Activated CD8-positive, alpha-beta memory T cell treated with anti-CD3 and anti-CD28 coated beads, Interleukin-2, amount 50 U/mL, for 48 hours (primary cell): ENCODE measurements around the gene CLK1.
A peak's percentile ranks its signal among the peaks of the same experiment; 100 is the strongest.
"Not testable (repeated sequence)": the region's sequence is repeated elsewhere in the genome, so short reads cannot be mapped to it uniquely, and the experiment has no call there.

Experiments used
- DNase-seq: peaks from one replicate; pipeline ENCODE4 v3.0.0-alpha.2; 2020

The CLK1 gene

DNA sequence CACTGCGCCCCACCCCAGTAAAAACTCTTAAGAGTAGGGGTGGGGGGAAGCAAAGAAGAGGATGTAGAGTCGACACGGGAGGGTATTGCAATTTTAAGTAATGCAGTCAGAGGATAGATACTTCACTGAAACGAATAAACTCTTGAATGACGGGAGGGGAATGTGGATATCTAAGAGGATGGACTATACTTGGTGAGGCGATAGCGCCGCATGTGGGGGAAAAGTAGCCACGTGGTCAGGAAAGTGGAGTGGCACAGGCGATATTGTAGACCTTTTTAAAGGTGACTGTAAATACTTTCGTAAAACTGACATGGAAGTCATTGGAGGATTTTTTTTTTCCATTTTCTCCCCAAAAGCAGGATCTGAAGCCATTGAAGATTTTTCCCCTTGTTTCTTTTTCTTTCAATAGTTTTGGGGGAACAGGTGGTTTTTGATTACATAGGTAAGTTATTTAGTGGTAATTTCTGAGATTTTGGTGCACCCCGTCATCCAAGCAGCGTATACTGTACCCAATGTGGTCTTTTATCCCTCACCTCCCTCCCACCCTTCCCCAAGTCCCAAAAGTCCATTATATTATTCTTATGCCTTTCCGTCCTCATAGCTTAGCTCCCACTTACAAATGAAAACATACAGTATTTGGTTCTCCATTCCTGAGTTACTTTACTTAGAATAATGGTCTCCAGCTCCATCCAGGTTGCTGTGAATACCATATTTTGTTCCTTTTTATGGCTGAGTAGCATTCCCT is 13.8 kb downstream of the CLK1 start:
- DNase-seq: no peak

DNA sequence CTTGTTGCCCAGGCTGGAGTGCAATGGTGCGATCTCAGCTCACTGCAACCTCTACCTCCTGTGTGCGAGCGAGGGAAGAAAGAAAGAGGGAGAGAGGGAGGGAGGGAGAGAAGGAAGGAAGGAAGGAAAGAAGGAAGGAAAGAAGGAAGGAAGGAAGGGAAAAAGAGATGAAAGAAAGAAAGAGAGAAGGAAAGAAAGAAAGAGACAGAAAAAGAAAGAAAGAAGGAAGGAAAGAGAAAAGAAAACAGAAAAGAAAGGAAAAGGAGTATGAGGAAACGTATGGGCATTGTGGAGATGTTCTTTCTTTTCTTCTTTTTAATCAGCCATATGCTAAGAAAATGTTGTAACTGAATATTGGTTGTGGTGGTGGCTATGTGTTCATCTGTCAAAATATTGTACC is 16.5 kb downstream of the CLK1 start:
- no peak for DNase-seq

DNA sequence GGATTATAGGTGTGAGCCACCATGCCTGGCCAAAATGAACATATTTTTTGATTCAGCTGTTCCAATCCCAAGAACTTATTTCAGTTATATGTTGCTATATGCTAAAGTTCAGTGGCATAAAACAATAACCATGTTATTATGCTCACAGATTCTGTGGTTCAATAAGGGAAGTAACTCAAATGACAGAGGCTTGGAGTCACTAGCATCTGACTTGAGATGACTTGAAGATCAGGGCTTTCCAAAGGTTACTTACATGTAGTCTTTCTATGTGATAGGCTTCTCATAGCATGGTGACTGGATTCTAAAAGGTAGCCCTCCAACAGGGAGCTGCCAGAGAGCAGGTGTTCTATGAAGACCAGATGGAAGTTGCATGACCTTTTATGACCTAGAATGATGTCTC is 17.2 kb downstream of the CLK1 start:
- peak; percentile 26 for DNase-seq

DNA sequence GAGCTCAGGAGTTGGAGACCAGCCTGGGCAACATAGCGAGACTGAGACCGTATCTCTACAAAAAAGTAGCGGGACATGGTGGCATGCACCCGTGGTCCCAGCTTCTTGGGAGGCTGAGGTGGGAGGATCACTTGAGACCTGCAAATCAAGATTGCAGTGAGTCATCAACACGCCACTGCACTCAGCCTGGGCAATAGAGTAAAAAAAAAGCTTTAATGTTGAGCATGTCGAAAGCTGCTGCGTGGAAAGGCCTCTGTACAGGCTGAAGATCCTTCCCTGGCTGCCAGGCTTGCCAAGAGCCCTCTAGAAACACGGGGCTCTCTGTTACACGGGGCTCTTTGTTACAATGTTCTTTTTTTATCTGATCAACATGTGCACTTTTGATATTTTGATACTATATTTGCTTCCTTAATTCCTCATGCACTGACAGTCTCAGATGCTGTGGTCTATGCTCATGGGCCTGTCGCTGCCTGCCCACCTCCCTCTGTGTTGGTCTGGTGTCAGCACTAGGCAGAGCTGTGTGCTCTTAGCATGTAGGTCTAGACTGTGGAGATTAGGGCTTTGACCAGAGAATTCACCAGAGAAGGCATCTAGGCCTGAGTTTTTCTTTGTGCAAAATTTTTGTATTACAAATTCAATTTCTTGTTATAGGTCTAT is 18.7 kb downstream of the CLK1 start:
- peak; percentile 34 for DNase-seq

DNA sequence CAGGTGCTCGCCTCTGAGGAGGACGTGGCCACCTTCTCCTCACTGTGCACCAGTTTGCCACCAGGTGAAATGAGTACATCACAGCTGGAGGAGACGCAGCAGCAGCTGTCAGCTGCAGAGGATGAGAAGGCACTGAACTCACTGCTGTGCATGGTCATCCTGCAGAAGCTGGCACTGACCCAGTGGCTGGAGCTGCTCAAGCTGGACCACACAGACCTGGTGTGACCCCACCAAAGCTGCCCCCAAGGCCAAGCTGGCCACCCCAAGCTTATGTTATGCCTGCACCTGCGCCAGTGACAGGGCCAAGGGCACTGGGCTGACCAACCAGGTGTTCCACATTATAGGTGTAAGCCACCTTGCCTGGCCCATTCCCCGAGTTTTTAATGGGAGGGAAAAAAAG is 19.3 kb downstream of the CLK1 start:
- DNase-seq: peak; percentile 39

DNA sequence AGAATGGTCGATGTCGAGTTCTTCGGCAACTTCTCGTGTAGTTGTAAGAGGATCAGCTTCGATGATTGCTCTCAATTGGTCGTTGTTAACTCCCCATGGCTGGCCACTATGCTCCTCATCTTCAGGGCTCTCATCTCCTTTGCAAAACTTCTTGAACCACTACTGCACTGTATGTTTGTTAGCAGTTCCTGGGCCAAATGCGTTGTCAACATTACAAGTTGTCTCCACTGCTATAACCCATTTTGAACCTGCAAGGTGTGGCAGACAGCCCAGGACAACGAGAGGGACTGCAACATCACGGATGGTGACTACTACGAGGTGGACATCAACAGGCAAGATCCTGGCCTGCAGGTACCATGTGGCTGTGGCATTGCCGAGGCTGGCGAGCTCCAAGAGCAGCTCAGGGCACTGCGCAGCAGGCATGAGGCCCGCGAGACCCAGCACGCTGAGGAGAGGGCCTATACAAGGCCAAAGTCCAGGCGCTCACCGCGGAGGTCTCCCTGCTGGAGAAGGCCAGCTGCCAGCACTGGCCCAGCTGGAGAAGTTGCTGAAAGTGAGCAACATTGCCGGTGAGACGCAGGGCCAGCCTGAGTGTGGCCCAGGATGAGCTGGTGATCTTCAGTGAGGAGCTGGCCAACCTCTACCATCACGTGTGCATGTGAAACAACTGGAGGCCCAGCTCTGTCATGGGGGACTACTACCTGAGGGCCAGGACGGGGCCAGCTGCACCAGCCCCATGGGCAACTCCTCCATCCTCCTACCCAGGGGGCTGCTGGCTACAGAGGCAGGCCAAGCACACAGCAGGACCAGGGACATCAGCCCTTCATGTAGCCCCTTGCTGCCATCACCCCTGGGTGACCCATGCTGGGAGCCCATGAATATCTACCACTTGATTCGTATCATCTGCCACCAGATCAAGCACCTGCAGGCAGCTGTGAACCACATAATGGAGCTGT is 20.2 kb downstream of the CLK1 start:
- DNase-seq: peak; percentile 46

DNA sequence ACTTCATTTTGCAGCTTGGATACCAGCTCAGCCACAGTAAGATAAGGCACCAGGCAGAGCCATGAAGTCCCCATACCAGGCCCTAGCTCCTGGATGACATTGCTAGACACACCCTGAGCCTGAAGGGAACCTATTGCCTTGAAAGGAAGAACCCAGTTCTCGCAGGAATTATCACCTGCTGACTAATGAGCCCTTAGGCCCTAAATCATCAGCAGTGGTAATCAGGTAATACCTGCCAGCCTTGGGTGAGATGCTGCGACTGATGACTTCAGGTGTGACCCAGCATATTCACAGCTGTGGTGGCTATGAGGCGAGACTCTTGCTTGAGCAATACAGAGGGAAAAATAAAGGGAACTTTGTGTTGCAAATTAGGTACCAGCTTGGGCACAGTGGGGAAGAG is 24.9 kb downstream of the CLK1 start:
- no peak for DNase-seq

DNA sequence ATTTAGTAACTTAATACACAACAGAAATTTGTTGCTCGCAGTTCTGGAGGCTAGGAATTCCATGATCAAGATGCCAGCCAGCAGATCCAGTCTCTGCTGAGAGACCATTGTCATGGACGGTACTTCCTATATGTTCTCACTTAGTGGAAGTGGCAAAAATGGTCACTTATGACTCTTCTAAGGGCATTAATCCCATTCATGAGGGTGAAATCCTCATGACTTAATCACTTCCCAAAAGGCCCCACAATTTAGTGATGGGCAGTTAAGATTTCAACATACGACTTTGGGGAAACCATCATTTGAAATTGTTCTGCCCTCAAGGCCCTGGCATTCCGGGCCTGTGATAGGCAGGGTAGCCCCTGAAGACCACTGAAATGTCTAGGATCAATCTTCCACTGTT is 29.8 kb downstream of the CLK1 start:
- no peak for DNase-seq

DNA sequence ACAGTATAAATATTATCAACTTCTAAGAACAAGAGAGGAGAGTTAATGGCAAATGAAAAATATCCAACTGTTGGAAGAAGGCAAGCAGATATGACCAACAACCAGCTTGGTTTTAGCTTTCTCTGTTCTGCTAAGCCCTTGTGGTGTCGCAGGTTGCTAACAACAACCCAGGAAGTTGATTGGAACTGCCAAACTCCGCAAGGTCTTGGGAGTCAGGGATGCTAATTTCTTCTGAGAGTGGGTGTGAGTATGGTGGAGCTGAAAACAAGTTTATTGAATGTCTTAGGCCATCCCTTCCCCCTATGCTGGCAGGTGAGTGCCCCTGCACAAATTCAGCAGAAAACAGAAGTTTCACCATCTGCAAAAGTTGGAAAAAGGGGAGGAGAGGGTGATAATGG is 35.2 kb downstream of the CLK1 start:
- DNase-seq: no peak

DNA sequence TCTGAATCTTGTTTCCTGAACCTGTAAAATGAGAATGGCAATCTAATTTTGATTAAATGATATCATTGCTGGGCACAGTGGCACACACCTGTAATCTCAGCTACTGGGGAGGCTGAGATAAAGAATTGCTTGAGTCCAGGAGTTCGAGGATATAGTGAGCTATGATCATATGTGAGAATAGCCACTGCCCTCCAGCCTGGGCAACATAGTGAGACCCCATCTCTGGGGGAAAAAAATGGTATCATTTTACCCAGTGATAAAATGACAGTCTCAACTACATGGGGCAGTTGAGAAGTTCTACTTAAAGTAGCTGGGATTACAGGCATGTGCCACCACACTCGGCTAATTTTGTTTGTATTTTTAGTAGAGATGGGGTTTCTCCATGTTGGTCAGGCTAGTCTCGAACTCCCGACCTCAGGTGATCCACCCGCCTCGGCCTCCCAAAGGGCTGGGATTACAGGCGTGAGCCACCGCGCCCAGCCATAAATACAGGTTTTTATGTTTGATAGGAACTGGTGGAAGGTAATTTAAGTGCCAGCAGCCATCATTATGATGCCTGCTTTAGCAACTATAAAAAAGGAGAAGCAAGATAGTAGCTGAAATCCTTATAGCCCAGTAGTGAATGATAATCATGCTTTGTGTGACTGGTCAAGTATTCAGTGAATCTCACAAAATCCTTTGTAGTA is 35.7 kb downstream of the CLK1 start:
- no peak for DNase-seq

DNA sequence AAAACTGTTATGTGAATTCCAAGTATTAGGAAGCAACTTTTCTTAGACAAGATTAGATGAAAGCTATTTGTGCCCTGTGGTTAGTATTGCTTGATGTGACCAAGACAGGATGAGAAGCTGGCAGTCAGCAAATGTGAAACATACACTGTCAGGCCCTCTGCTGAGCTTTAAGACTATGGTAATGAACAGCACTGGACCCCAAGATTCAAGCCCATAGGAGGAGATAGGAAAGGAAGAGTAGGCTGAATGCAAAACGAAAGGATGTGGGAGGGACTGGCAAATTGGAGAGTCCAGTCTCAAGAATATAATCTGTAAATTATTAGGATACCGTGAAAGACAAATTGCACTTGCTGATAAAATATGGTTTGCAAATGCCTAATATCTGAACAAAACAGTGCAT is 36.4 kb downstream of the CLK1 start:
- no peak for DNase-seq

DNA sequence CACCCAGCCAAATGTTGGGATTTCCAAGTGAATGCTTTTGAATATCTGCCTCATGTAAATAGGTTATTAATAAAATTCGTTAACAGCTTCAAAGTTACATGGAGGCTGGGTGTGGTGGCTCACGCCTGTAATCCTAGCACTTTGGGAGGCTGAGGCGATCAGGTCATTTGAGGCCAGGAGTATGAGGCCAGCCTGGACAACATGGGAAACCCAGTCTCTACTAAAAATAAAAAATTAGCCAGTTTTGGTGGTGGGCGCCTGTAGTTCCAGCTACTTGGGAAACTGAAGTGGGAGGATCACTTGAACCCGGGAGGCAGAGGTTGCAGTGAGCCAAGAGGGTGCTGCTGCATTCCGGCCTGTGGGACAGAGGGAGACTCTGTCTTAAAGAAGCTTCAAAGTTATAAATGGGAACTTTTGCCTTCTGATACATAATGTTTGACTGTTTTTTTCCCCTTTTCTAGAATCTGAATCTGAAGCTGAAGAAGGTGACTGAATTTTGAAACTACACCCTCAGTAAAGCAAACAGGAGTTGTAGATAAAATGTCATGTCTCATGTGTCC is 42.7 kb downstream of the CLK1 start:
- no peak for DNase-seq

DNA sequence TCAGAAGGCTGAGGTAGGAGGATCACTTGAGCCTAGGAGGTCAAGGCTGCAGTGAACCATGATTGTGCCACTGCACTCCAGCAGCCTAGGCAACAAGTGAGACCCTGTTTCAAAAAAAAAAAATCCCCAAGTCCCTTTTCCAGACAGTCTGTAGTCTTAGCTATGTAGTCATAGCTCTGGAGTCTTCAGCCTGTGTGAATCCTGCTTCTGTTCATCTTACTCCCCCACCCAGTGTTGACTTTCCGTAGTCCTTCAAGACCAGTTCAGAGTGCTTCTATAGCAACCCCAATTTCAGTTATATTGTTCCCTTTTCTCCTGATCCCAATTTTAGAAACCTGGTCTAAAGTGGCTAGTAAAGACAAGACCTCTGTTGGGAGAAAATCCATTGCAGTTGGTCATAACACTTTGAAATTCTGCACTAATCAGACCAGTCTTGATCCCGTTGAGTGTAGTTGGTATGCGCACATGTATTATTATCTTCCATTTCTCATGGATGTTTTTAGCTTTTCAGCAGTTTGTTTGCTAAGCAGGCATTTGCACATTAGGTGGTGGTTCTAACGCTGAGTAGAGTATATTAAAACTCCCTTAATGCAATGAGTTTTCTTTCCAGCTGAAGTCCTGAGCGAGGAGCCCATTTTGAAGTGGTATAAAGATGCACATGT is 43.8 kb downstream of the CLK1 start:
- no peak for DNase-seq

DNA sequence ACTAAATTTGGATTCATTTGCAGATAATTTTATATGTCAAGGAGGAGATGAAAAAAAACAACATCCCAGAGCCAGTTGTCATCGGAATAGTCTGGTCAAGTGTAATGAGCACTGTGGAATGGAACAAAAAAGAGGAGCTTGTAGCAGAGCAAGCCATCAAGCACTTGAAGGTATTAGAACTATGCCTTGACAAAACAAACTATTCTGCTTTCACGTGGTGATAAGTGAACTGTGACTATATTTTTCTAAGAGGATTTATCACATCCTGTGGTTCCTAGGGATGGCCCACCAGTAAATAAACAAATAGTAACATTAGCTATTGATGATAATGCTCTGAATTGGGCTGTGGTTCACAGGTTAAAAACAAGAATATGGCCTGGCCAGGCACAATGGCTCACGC is 45.7 kb downstream of the CLK1 start:
- DNase-seq: not testable (repeated sequence)

DNA sequence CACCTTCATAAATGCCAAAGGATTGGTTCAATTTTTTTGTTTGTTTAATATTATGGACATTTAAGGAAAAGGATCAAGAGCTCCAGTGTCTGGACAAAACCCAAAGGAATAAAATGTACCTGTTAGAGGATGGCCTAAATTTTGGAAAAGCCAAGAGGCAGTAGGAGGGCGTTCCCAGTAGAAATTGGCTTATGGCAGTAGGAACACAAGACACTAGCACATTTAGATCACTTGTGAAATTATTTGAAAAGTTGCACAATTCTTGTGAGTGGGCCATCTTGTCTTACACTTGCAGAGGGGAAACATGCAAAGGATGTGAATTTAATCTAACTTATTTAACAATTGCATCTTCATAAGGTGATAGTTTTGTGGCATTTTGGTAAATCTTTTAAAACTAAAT is 49.5 kb downstream of the CLK1 start:
- DNase-seq: no peak

DNA sequence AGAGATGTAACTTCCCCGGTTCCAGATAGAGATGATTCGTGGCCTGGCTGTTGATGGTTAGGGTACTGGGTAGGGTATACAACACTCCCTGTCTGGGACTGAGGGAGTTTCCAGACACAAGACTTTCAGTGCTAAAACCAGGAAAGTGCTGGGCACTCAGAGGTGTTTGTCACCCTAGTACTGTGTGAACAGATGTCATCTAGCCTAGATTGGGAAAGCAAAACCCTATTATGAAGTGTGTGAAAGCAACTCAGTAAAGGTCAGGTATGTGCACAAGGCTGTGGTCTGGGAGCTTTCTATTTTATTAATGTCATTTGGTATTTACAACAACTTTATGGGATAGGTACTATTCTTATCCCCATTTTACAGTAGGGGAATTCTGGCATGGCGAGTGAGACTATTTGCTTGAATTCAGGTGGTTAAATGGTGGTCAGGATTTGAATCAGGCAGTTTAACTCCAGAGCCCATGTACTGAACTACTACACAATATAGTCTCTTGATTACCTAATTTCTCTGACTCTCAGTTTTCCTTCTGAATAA is 50.1 kb downstream of the CLK1 start:
- no peak for DNase-seq

DNA sequence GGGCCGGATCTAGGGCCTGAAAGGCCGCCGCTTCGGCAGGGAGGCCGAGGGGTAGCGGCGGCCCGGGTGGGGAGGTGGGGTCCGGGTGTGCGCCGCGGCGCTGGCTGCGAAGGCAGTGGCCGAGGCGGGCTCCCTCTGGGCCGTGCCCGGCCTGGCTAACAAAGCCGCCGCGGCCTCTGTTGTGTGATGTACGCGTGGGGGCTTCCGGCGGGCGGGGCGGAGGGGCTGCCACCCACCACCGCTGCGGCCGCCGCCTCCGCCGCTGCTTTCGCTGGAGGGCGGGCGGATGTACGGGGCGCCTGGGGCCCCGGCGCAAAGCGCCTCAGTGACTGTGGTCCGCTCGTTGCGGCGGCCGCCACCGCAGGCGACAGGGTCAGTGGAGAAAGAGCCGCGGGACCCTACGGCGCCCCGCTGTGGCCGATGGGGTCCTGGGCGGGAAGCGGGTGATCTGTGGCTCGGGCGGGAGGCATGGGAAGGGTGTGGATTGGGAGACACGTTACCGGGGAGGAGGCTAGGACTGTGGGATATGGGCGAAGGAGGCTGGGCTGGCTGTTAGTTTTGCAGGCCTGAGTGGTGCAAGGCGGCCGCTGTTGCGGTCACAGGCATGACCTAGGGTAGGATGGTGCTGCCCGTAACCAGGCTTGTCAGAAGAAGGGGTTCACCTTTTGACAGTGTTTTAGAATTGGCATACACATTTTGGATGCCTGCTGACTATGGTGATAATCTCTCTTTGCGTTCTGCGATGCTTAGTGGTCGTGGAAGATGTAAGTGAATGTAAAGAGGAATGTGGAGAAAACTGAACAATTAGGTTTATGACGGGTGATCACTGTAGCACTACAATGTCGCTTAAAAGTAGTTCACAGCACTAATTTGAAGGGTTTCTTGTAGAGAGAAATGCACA is 52.1 kb downstream of the CLK1 start:
- DNase-seq: peak; percentile 86

DNA sequence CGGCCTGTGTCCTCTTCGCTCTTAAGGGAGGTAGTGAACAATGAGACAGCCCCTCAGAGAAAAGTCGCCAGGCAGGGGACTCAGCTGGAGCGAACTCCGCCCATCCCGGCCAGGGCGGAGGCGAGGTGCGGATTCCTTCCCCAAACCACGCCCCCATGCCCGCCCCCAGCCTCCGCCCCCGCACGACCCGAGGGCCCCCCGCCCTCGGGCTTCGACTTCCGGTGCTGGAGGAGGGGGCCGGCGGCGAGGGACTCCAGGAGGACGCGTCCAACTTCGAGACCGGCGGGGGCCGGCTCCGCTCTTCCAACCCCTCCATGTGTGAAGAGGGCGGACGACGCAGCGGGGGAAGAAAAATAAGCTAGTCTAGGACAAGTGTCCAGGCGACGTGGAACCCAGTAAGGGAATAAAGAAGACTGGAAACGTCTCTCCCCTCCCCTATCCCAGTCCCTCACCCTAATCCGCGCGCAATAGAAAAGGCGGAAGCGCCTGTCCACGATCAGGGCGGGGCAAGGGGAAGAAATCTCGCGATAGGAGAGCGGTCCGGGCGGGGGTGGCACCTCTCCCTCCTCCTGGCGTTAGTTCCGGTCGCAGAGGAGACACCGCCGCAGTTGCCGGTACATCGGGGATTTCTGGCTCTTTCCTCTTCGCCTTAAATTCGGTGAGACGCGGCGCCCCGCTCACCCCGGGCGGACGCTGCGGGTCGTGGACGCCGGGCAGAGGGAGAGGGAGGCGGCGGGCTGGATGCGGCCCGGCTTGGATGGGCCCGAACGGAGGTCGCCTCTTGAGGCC is 52.9 kb downstream of the CLK1 start, which contains the start of gene BZW1:
Gene BZW1, plus strand, starts transcription at position 578 of the 789 bp plus-strand sequence. CDS start 1,308 bp downstream, outside the sequence.
- peak; percentile 94 for DNase-seq

DNA sequence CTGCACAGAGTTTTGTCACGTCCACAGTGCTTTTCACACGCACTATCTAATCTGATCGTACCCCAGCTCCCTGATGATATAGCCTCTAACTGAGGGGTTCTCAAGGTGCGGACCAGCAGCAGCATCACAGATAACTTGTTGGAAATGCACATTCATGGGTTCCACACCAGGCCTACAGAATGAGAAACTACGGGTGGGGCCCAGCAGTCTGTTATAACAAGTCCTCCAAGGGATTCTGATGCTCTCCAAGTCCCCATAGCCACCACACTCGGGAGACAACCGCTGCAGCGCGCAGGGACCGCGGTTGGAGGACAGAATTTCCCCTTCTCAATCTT is 53.5 kb downstream of the CLK1 start:
- DNase-seq: no peak
